NCI-H2171 (cell line): Measurements from ENCODE around the gene ADCK1.
"Not testable (repeated sequence)": the region's sequence is repeated elsewhere in the genome, so short reads cannot be mapped to it uniquely, and the experiment has no call there.

ENCODE experiments used
- DNase-seq: peaks from one replicate; lab custom pipeline; 2025; lab: John Stamatoyannopoulos, UW

ADCK1 gene

DNA sequence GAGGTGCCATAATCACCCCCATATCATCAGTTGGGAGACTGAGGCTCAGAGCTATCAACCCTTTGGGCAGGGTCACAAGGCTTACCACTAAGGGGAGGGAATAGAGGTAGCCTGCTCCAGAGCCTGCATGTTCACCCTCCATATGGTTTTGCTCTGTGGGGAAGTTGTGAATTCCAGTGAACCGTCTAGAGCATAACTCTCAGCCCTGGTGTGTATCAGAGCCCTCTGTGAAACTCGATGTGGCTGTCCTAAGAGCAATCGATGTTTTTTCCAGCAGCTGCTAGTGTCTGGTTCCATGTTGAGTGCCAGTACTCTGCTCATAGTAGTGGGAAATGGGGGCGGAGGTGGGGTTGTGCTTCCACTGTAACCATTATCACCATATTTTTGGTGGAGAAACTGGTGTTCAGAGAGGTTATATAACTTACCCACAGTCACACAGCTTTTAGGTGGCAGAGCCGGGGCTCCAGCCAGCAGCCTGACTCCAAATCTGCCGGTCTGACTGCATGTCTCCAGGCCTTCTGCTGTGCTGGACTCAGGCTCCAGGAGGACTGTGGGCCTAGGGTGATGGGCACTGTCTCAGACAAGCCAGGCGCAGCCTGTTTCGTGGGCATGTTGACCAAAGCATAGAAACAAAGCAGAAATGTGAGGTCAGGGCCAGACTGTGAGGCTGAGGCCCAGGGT lies 104.2 kb downstream of the ADCK1 start:
- DNase-seq = no peak

- no peak for DNase-seq
Observed at GRCh38 chr14:77906446-77906845, 106.5 kb downstream of the ADCK1 start.

GRCh38 chr14:77908847-77909246 lies 108.9 kb downstream of the ADCK1 start:
- DNase-seq = no peak

- no peak for DNase-seq
Observed at GRCh38 chr14:77909911-77910310, 110.0 kb downstream of the ADCK1 start.

DNA sequence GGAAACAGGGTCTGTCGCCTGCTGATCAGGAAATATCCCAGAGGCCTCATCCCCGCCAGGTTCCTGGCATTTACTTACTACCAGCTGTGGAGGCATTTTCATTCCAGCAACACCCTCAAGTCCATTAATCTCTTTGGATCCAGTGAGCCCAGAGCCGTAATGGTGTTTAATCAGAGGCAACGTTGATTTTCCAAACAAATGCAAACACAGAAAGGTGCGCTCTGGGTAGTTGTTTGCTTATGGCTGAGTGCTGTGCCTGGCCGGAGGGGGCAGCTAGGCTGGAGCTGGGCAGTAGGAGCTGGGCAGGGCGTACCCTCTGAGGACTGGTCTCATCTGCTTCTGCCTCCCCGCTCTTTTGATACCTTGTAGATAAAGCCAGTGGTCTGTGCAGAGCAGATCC lies 110.6 kb downstream of the ADCK1 start:
- DNase-seq = no peak

- DNase-seq = no peak
Observed at GRCh38 chr14:77911356-77911755, 111.4 kb downstream of the ADCK1 start.

DNA sequence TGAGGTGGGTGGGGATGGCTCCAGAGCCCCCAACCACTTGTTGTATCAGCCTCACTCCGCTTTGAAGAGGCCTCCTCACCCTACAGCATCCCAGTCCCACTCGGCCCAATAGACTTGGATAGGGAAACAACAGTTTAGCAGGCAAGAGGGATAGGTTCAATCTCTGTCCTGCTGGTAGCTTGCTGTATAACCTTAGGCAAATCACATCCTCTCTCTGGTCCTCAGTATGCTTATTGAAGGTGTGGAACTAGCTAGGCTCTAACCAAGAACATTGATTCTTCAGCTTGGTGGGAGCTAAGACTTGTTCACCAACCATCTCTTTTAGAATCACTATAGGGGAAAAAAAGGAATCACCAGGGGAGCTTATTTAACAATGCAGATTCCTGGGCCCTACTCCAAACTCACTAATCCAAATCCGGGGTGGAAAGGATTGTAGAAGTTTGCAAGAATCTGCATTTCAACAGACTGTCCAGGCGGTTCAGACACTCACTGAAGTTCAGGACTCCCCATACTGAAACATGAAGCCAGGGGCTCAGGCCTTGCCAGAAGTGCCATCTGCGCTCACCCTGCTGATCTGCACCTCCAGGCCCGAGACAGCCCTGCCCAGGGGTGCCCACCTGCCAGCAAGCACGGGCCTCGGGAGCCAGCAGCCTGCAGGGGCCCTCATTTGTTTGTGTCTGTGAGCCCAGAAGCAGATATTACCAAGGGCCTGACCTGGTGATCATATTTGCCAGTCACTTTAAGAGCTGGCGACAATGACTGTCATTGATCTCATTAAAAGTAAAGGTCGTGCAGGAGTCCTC lies 113.0 kb downstream of the ADCK1 start:
- no peak for DNase-seq

DNA sequence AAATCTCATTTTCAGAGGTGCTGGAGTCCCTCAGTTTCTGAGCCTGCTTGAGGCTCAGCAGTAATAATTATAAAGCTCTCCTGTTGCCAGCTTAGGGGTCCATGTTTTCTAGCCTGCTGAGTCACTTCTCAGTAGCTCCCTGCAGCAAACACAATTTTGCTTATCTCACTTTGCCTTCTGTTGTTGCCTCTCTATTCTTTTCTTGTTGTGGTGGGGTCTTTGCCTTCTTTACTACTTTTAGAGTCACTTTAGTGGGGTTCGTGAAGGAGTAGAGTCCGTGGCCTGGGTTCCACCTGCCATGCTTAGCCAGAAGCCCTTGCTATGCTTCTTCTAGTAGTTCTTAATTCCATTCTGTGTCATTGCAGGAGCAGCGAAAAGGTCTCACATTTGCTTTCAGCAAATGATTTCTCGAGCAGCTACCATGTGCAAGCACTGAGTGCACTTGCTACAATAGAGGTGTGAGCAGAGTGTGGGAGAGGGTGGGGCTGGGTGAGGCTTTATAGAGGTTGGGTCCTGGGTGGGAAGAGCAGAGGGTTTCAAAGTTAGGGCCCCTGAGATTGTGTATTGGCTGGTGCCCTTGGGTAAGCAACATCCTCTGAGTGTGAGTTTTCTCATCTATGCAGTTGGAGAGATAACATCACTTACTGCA lies 114.3 kb downstream of the ADCK1 start:
- DNase-seq = no peak

DNA sequence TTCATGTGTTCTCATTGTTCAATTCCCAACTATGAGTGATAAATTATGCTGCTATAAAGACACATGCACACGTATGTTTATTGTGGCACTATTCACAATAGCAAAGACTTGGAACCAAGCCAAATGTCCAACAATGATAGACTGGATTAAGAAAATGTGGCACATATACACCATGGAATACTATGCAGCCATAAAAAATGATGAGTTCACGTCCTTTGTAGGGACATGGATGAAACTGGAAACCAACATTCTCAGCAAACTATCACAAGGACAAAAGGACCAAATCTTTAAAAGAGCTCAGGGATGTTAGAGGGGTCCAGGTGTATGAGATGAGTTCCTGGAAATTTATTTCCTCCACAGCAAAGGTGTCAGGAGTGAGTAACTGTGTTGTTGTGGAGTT lies 115.5 kb downstream of the ADCK1 start:
- DNase-seq = not testable (repeated sequence)

- DNase-seq = no peak
Observed at GRCh38 chr14:77917491-77918201, 117.7 kb downstream of the ADCK1 start.

GRCh38 chr14:77918448-77918847 lies 118.5 kb downstream of the ADCK1 start:
- no peak for DNase-seq

- no peak for DNase-seq
Observed at GRCh38 chr14:77920312-77920711, 120.4 kb downstream of the ADCK1 start.

- no peak for DNase-seq
Observed at GRCh38 chr14:77921818-77922217, 121.9 kb downstream of the ADCK1 start.

- DNase-seq = no peak
Observed at GRCh38 chr14:77923131-77923936, 123.4 kb downstream of the ADCK1 start.

- no peak for DNase-seq
Observed at GRCh38 chr14:77924141-77924948, 124.4 kb downstream of the ADCK1 start.

GRCh38 chr14:77926942-77927341 lies 127.0 kb downstream of the ADCK1 start:
- no peak for DNase-seq

- DNase-seq = no peak
Observed at GRCh38 chr14:77931441-77931840, 131.5 kb downstream of the ADCK1 start.

DNA sequence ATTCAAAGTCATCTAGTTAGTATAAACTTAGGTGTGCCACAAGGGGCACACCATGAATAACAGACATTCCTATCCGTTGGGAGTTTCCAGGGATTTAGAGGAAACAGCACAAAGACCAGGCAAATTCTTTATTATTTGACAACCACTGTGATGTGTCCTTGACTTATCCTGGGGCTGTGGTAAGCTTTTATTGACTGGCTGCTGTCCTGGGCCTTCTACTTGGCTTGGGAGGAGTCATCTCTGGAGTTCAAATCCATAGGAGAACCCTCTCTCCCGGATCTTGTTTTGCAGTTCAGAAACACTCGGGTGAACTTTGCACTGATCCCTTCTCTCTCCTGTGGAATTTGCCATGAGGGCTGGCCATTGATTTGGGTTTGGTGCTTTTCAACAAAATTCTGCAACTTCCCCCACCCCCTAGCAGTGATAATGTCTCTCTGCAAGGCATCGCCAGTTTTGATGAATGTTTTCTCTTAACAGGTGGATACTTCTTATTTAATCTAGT lies 136.3 kb downstream of the ADCK1 start:
- DNase-seq = no peak

GRCh38 chr14:77947372-77947771 lies 147.5 kb downstream of the ADCK1 start:
- no peak for DNase-seq

- DNase-seq = no peak
Observed at GRCh38 chr14:77950371-77951063, 150.6 kb downstream of the ADCK1 start.
